Smooth muscle cell (in vitro differentiated cells): Measurements from ENCODE around the gene SRBD1. TPM values are rescaled to one million over a fixed set of nuclear protein-coding genes. Genes with fewer than 3 reads are reported as not detected.

ENCODE experiments used
- DNase-seq: peaks from one replicate; lab custom pipeline; 2025; ENCODE audit not compliant: unreplicated experiment; lab: John Stamatoyannopoulos, UW
- H2AFZ ChIP-seq: fragments of 200-600 bp; sonication (generic); 2 replicates; pipeline ENCODE4 v1.6.0; 2016; ENCODE audit warnings: antibody characterized with exemption, low read depth, mild to moderate bottlenecking
- H3F3A ChIP-seq: fragments of 200-600 bp; sonication (generic); 2 replicates; pipeline ENCODE4 v1.6.0; 2017; ENCODE audit warnings: antibody characterized with exemption, low read depth
- H3K27ac ChIP-seq: fragments of 200-600 bp; sonication (generic); 2 replicates; pipeline ENCODE4 v1.5.1; 2016; ENCODE audit warnings: low read depth, mild to moderate bottlenecking
- H3K27me3 ChIP-seq: fragments of 200-600 bp; sonication (generic); 2 replicates; pipeline ENCODE4 v1.6.1; 2016; ENCODE audit warnings: low read depth, mild to moderate bottlenecking
- H3K36me3 ChIP-seq: fragments of 200-600 bp; sonication (generic); 2 replicates; pipeline ENCODE4 v1.5.1; 2016; ENCODE audit warnings: low read depth
- H3K4me1 ChIP-seq: fragments of 200-600 bp; sonication (generic); 2 replicates; pipeline ENCODE4 v1.5.1; 2016; ENCODE audit warnings: low read depth
- H3K4me2 ChIP-seq: fragments of 200-600 bp; sonication (generic); 2 replicates; pipeline ENCODE4 v1.6.0; 2016; ENCODE audit warnings: mild to moderate bottlenecking
- H3K4me3 ChIP-seq: fragments of 200-600 bp; sonication (generic); 2 replicates; pipeline ENCODE4 v1.5.1; 2016; ENCODE audit warnings: mild to moderate bottlenecking
- H3K79me2 ChIP-seq: fragments of 200-600 bp; sonication (generic); 2 replicates; pipeline ENCODE4 v1.6.0; 2016; ENCODE audit warnings: low read depth, mild to moderate bottlenecking
- H3K9ac ChIP-seq: fragments of 200-600 bp; sonication (generic); 2 replicates; pipeline ENCODE4 v1.6.0; 2016; ENCODE audit warnings: low read depth
- H3K9me3 ChIP-seq: fragments of 200-600 bp; sonication (generic); replicated peaks from 2 replicates; pipeline ENCODE4 v1.5.1; 2016; ENCODE audit warnings: low read depth
- H4K20me1 ChIP-seq: fragments of 200-600 bp; sonication (generic); 2 replicates; pipeline ENCODE4 v1.6.0; 2016; ENCODE audit warnings: low read depth
- WGBS: methylation state at CpG from one replicate; pipeline ENCODE4 v1.1.7; 2016; ENCODE audit warnings: low lambda C conversion rate; 5-methylcytosine and 5-hydroxymethylcytosine counted together
- polyA plus RNA-seq: library from polyadenylated mRNA; unstranded; fragments of >200 nt; fragmentation: Nextera tagmentation; extraction: Ambion mirVana; gene quantifications from 2 replicates; pipeline ENCODE4 v1.2.1, GENCODE V29; 2016
- small RNA-seq: library from RNA; depleted of rRNA; stranded (forward); fragments of <200 nt; gene quantifications from one replicate; pipeline ENCODE3, GENCODE V24; 2014
- total RNA-seq: library from RNA; depleted of rRNA; stranded (reverse); fragments of >200 nt; gene quantifications from 2 replicates; pipeline ENCODE4 v1.2.3, GENCODE V29; 2014
- TF ChIP-seq, protein P1 (sequence below): fragments of 200-600 bp; sonication (generic); IDR thresholded peaks from 2 replicates; pipeline ENCODE4 v1.5.1; 2017; ENCODE audit warnings: borderline replicate concordance, mild to moderate bottlenecking, antibody characterized with exemption; ENCODE audit not compliant: insufficient read depth, poor library complexity, severe bottlenecking

The SRBD1 gene
- total and polyA plus RNA-seq, 2 experiments from 2014 or later, result 11.1 to 22.5 TPM

DNA sequence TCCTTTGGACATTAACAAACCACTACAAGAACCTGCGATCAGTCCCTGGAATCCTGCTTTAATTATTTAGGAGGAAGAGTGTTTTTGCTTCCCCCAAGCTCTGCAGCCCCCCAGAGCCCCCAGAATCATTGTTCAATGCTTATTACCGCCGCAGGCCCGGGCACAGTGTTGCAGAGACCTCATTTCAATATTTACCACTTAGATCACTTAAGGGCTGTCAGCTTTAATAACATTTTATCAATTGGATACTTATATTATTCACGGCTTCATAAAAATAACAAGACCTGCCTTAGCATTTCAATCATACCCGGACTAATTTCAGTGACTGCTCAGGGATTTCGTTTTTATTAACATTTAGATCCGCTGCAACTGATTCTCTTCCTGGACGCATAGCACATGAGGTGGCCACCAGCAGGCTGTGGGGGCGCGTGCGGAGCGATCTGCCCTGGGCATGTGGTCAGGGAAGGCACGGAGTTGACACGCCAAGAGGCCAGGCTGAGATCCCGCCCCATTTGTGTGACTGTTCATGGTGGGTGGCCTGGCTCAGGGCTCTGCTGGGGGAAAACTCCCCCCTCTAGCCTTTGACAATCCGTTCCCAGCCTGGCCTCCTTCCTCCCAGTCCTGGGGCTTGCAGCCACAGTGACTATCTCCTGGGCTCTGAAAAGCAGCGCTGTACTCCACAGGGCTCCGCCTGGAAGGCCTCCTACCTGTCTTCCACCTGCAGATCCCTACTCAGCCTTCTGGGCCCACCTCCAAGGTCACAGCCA is 267.6 kb downstream of the SRBD1 start:
- Histone ChIP-seq H3K9me3 (no peaks in the 10 kb centered on the region), H3K4me2 (no peak overlapping the region), H3K36me3 (no peaks in the 10 kb centered on the region), H3K27ac (no peak overlapping the region), H3K79me2 (no peaks in the 10 kb centered on the region), H3K4me3 (no peak overlapping the region), H4K20me1 (no peaks in the 10 kb centered on the region), H3K4me1 (no peaks in the 10 kb centered on the region), H3F3A (no peaks in the 10 kb centered on the region), H3K27me3 (peaks cover 42% of the 10 kb centered on the region), H2AFZ (no peak overlapping the region), H3K9ac (no peak overlapping the region)
- 86% methylated on average over 19 of the region's 19 CpGs for WGBS
- TF ChIP-seq, protein P1, sequence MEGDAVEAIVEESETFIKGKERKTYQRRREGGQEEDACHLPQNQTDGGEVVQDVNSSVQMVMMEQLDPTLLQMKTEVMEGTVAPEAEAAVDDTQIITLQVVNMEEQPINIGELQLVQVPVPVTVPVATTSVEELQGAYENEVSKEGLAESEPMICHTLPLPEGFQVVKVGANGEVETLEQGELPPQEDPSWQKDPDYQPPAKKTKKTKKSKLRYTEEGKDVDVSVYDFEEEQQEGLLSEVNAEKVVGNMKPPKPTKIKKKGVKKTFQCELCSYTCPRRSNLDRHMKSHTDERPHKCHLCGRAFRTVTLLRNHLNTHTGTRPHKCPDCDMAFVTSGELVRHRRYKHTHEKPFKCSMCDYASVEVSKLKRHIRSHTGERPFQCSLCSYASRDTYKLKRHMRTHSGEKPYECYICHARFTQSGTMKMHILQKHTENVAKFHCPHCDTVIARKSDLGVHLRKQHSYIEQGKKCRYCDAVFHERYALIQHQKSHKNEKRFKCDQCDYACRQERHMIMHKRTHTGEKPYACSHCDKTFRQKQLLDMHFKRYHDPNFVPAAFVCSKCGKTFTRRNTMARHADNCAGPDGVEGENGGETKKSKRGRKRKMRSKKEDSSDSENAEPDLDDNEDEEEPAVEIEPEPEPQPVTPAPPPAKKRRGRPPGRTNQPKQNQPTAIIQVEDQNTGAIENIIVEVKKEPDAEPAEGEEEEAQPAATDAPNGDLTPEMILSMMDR, result no peak
- no peak for DNase-seq

DNA sequence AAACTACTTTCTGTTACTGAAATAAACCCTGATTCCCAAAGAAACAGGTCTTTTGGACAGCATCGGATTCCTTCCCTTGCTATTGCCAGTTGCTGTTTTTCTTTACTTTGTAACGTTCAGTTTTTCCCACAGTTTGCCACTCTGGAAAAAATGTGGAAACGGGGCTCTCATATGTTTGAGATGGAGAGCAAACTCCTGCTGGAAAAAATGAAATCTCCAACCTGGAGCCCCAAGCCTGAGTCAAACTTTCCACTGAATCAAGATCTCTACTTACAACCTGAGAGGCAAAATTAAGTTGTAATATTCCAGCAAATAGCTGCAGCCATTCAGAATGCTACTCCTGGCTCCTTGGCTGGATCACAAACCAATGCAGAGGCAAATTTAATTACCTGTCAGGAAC is 270.7 kb downstream of the SRBD1 start:
- no peaks in the 10 kb centered on the region for H4K20me1 ChIP-seq
- no peak overlapping the region for H2AFZ ChIP-seq
- H3K27ac ChIP-seq, result no peak overlapping the region
- no peak overlapping the region for H3K4me2 ChIP-seq
- no peaks in the 10 kb centered on the region for H3K79me2 ChIP-seq
- TF ChIP-seq, protein P1, result no peak
- 85% methylated on average over 3 of the region's 3 CpGs for WGBS
- H3K4me3 ChIP-seq, result no peak overlapping the region
- H3K9ac ChIP-seq, result no peak overlapping the region
- peaks cover 38% of the 10 kb centered on the region for H3K27me3 ChIP-seq
- no peaks in the 10 kb centered on the region for H3K4me1 ChIP-seq
- DNase-seq, result no peak
- H3F3A ChIP-seq, result no peaks in the 10 kb centered on the region
- no peaks in the 10 kb centered on the region for H3K36me3 ChIP-seq
- no peaks in the 10 kb centered on the region for H3K9me3 ChIP-seq

DNA sequence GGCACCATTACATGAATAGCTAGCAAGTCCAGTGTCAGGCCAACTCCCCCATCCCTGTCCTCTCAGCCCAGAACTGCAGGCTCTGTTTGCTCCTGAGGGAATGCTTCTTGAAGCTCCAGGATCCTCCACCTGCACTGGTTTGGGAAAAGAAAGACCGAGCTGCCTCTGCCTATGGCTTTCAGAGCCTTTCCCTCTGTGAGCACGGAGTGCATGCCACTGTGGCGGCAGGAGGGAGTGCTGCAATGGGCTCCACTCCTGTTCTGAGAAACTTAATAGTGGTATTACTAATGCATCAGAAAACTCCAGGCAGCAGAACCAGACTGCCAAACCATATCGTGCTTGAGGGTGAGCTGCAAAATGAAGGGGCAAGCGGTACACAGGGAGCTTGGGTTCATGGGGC is 271.8 kb downstream of the SRBD1 start:
- H3K9me3 ChIP-seq, result no peaks in the 10 kb centered on the region
- no peak overlapping the region for H3K4me3 ChIP-seq
- no peak overlapping the region for H3K9ac ChIP-seq
- H2AFZ ChIP-seq, result no peak overlapping the region
- H3F3A ChIP-seq, result no peaks in the 10 kb centered on the region
- no peak overlapping the region for H3K27ac ChIP-seq
- no peaks in the 10 kb centered on the region for H3K36me3 ChIP-seq
- H4K20me1 ChIP-seq, result no peaks in the 10 kb centered on the region
- 94% methylated on average over 5 of the region's 5 CpGs for WGBS
- TF ChIP-seq, protein P1, result no peak
- H3K4me2 ChIP-seq, result no peak overlapping the region
- peaks cover 38% of the 10 kb centered on the region for H3K27me3 ChIP-seq
- DNase-seq, result no peak
- H3K4me1 ChIP-seq, result no peaks in the 10 kb centered on the region
- H3K79me2 ChIP-seq, result no peaks in the 10 kb centered on the region

Small RNA genes lying within 50 kb of the gene (small RNA-seq; reads per million reads assigned to genes)
- gene RN7SL414P, result not detected

Other genes starting within 250 kb of the SRBD1 start
- 16.2 and 20.6 TPM in 2 replicates for gene PRKCE, start 40.4 kb upstream of the SRBD1 start, total RNA-seq
- gene PRKCE, start 40.4 kb upstream of the SRBD1 start, polyA plus RNA-seq, result 25.4 and 29.1 TPM in 2 replicates